ENCODE data around the gene KIF21B.
A peak's percentile ranks its signal among the peaks of the same experiment; 100 is the strongest.
"Not testable (repeated sequence)": the region's sequence is repeated elsewhere in the genome, so short reads cannot be mapped to it uniquely, and the experiment has no call there.

Gene KIF21B

GRCh38 chr1:200972985-200973742 is 50.4 kb downstream of the KIF21B start:
- no peak for DNase-seq (ENCODE audit: low read depth in 2 of 2)

- DNase-seq (ENCODE audit: low read depth in 2 of 2): peak; percentile 35 to 47
Observed at GRCh38 chr1:200971955-200972711, 51.4 kb downstream of the KIF21B start.

DNA sequence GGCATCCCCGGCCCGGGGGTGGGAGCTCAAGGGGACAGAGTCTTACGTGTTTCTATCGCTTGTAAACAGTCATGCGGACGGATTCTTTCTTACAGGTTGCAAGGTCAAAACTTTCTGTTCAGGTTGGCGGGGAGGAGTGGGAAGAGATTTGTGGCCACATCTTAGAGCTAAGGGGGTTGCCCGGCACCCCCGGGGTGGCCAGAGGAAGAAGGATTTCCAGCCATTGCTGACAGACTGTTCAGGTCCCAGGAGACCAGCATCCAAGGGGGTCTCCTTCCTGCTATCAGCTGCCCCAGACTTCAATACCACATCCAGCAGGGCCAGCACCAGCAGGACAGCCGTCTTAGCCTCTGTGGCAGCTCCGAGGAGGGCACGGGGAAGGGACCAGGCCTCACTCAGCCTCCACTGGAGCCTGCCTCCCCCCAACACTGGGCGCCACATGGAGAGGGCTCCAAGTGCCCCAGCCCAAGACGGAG is 52.0 kb downstream of the KIF21B start:
- no peak for DNase-seq (ENCODE audit: low read depth in 2 of 2)

GRCh38 chr1:200970771-200971427 is 52.6 kb downstream of the KIF21B start:
- DNase-seq (ENCODE audit: low read depth in 2 of 2): no peak

GRCh38 chr1:200969726-200970561 is 53.6 kb downstream of the KIF21B start:
- DNase-seq (ENCODE audit: low read depth in 2 of 2): no peak

GRCh38 chr1:200968469-200969410 is 54.8 kb downstream of the KIF21B start:
- no peak for DNase-seq (ENCODE audit: low read depth in 2 of 2)

GRCh38 chr1:200967693-200968468 is 55.6 kb downstream of the KIF21B start:
- DNase-seq (ENCODE audit: low read depth in 2 of 2): no peak

- DNase-seq (ENCODE audit: low read depth in 2 of 2): no peak
Observed at GRCh38 chr1:200966934-200967333, 56.6 kb downstream of the KIF21B start.

- DNase-seq (ENCODE audit: low read depth in 2 of 2): no peak
Observed at GRCh38 chr1:200965111-200965805, 58.3 kb downstream of the KIF21B start.

GRCh38 chr1:200963888-200964287 is 59.6 kb downstream of the KIF21B start:
- not testable (repeated sequence) for DNase-seq (ENCODE audit: low read depth in 2 of 2)

- no peak for DNase-seq (ENCODE audit: low read depth in 2 of 2)
Observed at GRCh38 chr1:200963076-200963475, 60.4 kb downstream of the KIF21B start.

- DNase-seq (ENCODE audit: low read depth in 2 of 2): no peak
Observed at GRCh38 chr1:200962631-200963030, 60.9 kb downstream of the KIF21B start.

GRCh38 chr1:200962151-200962550 is 61.4 kb downstream of the KIF21B start:
- DNase-seq (ENCODE audit: low read depth in 2 of 2): not testable (repeated sequence)

GRCh38 chr1:200960948-200961340 is 62.6 kb downstream of the KIF21B start:
- no peak for DNase-seq (ENCODE audit: low read depth in 2 of 2)

GRCh38 chr1:200960236-200960947 is 63.1 kb downstream of the KIF21B start:
- no peak for DNase-seq (ENCODE audit: low read depth in 2 of 2)

GRCh38 chr1:200959411-200959921 is 64.0 kb downstream of the KIF21B start:
- DNase-seq (ENCODE audit: low read depth in 2 of 2): no peak

DNA sequence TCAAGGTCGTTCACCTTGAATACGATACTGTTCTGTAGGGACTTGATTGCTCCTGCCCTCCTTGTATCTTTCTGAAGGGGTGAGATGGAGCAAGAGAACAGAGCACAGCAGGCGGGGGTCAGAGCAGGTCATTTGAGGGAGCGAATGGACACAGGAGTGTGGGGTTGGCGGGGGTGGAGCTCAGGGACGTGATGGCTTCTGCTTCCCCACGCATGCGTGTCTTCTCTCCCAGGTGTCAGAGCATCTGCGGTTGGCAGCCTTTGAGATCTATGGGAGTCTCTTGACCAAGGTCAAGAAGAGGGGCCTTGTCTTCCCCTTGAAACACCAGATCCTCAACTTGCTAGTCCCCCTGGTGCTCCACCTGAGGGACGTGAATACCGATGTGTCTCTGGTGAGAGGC is 64.9 kb downstream of the KIF21B start:
- DNase-seq (ENCODE audit: low read depth in 2 of 2): no peak

- DNase-seq (ENCODE audit: low read depth in 2 of 2): no peak
Observed at GRCh38 chr1:200954434-200954833, 69.1 kb downstream of the KIF21B start.
